ENCODE data around the gene SLC51A.
A peak's percentile ranks its signal among the peaks of the same experiment; 100 is the strongest.
"Not testable (repeated sequence)": the region's sequence is repeated elsewhere in the genome, so short reads cannot be mapped to it uniquely, and the experiment has no call there.

Gene SLC51A

DNA sequence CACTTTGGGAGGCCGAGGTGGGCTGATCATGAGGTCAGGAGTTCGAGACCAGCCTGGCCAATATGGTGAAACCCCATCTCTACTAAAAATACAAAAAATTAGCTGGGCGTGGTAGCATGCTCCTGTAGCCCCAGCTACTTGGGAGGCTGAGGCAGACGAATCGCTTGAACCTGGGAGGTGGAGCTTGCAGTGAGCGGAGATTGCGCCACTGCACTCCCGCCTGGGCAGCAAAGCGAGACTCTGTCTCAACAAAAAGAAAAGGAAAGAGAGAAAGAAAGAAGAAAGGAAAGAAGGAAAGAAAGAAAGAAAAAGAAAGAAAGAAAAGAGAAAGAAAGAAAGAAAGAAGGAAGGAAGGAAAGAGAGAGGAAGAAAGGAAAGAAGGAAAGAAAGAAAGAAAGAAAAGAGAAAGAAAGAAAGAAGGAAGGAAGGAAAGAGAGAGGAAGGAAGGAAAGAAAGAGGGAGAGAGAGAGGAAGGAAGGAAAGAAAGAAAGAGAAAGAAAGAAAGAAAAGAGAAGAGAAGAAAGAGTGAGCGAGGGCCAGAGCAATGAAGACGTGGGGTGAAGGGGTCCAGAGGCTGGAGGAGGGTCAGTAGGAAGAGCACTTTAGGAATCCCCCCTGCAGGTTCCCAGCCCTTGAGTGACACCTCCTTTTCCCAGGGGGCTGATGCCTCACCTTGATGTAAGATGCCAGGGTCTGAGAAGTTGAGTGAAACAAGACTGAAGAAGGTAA lies 6.2 kb upstream of the SLC51A start:
- in situ Hi-C loops (cut with MboI; ENCODE audit: low pct_unique_long_range_greater_than_20kb, low sequenced_read_pairs): loop anchor here (25.0 kb wide), 1 partner anchor 498 kb away; the partner anchor contains the start of gene MUC20
- not testable (repeated sequence) for DNase-seq

- in situ Hi-C loops (cut with MboI; ENCODE audit: low pct_unique_long_range_greater_than_20kb, low sequenced_read_pairs): loop anchor here (25.0 kb wide), 1 partner anchor 499 kb away; the partner anchor contains the start of gene MUC20
- DNase-seq: no peak
These were observed 5.4 kb upstream of the SLC51A start, which contains the start of gene ZDHHC19 for GRCh38 chr3:196210673-196211556. Gene ZDHHC19 (minus strand): TSS chr3:196211400. CDS start chr3:196211315, 85 bp downstream.

DNA sequence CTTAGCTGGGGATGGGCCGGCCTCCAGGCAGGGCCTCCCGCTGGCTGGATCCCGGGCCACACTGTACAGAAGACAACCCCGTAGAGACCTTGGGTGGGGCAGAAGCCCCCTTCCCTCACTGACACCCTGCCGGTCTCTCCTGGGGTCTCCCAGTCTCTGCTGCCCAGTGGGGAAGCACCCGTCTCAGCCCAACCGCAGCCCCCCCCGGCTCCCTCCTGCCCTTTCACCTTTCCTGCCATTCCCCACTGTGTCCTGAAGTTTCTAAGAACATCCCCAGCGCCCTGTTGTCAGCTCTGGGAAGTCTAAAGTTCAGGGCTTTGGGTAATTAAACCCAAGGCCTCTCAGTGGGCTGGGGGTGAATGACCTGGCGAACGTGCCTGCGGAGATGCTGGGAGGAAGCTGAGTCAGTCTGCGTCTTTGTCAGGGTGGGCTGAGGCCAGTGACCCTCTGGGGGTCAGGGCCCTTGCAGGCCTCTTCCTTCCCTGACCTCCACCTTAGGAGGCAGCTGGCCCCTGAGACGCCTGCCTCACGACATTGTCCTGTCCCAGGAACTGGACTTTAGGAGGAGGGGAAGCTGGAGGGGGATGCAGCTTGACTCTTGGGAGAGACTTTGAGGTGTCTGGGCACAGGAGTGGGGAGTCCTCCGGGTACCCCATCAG lies 1.4 kb upstream of the SLC51A start:
- in situ Hi-C loops (cut with MboI; ENCODE audit: low pct_unique_long_range_greater_than_20kb, low sequenced_read_pairs): loop anchor here (25.0 kb wide), 1 partner anchor 503 kb away; the partner anchor contains the start of gene MUC20
- no peak for DNase-seq

DNA sequence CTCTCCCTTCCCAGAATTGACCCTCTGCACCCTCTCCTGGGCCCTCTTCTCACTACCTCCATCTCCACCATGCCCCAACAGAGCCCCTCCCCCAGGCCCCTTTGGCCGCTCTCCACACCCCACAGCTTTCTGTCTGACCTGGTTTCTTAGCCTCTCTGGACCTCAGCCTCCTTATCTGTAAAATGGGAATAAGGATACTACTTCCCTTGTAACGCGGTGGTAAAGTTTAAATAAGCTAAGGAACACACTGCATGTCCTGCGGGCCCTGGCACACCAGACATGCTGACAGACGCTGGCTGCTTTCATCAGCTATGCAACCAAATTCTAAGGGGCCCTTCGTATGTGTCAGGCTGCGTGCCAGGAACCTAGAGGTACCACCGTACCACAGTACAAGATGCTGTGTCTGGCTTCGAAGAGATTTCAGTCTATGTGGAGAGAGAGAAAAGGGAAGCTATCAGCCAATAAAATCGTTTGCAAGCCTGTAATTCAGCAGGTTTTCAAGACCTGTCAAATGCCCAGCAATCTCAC lies 777 bp upstream of the SLC51A start:
- peak; percentile 37 for DNase-seq
- in situ Hi-C loops (cut with MboI; ENCODE audit: low pct_unique_long_range_greater_than_20kb, low sequenced_read_pairs): loop anchor here (25.0 kb wide), 1 partner anchor 503 kb away; the partner anchor contains the start of gene MUC20

GRCh38 chr3:196216681-196217211 lies 412 bp downstream of the SLC51A start:
- DNase-seq: no peak
- in situ Hi-C loops (cut with MboI; ENCODE audit: low pct_unique_long_range_greater_than_20kb, low sequenced_read_pairs): loop anchor here (25.0 kb wide), 1 partner anchor 504 kb away; the partner anchor contains the start of gene MUC20

- in situ Hi-C loops (cut with MboI; ENCODE audit: low pct_unique_long_range_greater_than_20kb, low sequenced_read_pairs): loop anchor here (25.0 kb wide), 1 partner anchor 505 kb away; the partner anchor contains the start of gene MUC20
- no peak for DNase-seq
These were observed 1.2 kb downstream of the SLC51A start for GRCh38 chr3:196217307-196218154.

DNA sequence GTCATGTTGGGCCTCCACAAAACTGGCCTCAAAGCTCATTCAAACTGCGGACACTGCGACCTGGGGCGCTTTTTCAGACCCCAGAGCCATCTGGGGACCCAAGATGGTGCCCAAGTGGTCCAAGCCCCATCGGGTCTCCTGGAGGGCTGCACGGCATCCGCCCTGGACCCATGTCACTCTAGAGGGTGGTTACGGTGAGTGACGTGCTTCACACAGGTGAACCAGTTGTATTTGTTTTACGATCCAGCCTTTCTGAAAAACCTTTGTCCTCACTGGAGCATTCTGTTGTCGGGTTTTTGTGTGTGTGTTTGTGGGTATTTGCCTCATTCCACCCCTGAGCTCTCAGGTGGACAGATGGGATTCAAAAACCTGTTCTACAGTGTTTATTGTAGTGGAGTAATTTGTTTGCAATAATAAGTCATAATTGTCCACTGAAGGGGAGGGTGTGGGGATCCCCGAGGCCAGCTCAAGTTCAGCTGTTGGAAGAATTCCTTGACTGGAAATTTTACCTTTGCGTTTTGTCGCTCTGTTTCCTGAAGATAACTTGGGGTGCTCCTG lies 1.9 kb downstream of the SLC51A start:
- DNase-seq: no peak
- in situ Hi-C loops (cut with MboI; ENCODE audit: low pct_unique_long_range_greater_than_20kb, low sequenced_read_pairs): loop anchor here (25.0 kb wide), 1 partner anchor 506 kb away; the partner anchor contains the start of gene MUC20

DNA sequence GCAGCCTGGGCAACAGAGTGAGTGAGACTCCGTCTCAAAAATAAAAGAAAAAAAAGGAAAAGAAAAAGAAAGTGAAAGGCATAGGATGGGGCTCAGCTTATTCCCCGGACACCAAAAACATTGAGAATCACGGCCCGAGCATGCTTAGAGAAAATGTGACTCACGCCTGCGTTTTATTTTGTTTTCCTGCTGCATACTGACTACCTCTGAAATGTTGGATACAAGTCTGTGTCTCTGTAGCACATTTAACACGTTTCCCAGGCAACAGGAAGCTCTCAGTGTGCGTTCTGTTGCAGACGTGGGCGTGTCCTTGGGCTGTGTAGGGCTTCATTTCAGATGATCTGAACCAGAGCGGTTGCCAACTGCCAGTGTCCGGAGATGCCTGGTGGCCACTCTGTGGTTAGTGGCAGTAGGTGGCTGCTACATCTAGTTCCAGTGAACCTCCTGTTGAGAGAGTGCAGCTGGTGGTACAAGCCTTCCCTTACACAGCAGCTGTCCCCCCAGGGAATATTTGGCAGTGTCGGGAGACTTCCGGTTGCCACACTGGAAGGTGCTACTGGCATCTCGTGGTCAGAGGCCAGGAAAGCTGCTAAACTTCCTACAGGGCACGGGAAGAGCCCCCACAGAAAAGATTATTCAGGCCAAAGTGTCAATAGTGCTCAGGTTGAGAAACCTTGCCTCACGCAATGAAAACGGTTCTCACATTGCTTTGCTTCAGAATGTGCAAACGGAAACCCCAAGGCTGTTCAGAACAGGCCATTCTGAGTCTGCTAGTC lies 3.0 kb downstream of the SLC51A start:
- in situ Hi-C loops (cut with MboI; ENCODE audit: low pct_unique_long_range_greater_than_20kb, low sequenced_read_pairs): loop anchor here (25.0 kb wide), 1 partner anchor 507 kb away; the partner anchor contains the start of gene MUC20
- DNase-seq: peak; percentile 86

DNA sequence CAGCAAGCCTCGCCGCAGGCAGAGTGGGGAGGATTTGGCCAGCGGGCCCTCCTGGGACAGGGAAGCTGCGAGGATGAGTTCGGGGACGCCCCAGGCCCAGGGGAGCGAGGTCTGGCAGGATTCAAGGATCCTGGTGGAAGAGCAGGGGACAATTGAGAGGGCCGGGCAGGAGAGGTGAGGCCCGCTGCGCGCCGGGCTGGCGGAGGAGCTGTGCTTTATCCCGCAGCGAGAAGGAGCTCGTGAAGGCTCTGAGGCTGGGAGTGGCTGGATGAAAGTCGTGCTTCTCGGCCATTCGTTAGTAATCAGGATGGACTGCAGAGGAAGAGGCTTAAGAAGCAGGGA lies 3.6 kb downstream of the SLC51A start:
- in situ Hi-C loops (cut with MboI; ENCODE audit: low pct_unique_long_range_greater_than_20kb, low sequenced_read_pairs): loop anchor here (25.0 kb wide), 1 partner anchor 508 kb away; the partner anchor contains the start of gene MUC20

GRCh38 chr3:196220587-196220986 lies 4.3 kb downstream of the SLC51A start:
- in situ Hi-C loops (cut with MboI; ENCODE audit: low pct_unique_long_range_greater_than_20kb, low sequenced_read_pairs): loop anchor here (25.0 kb wide), 1 partner anchor 508 kb away; the partner anchor contains the start of gene MUC20
- DNase-seq: peak; percentile 65

More for the DNA sequence above, 3.6 kb downstream of the SLC51A start:
- no peak for DNase-seq

DNA sequence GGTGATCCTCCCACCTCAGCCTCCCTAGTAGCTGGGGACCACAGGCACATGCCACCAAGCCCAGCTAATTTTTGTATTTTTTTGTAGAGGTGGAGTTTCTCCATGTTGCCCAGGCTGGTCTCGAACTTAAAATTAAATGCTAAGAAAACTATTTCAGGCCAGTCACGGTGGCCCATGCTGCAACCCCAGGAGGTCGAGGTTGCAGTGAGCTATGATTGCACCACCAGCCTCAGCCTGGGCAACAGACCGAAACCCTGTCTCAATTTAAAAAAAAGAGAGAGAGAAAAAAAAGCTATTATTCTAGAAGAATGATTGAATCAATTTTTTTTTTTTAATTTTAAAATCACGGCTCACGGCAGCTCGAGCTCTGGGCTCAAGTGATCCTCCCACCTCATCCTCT lies 4.7 kb downstream of the SLC51A start:
- DNase-seq: no peak
- in situ Hi-C loops (cut with MboI; ENCODE audit: low pct_unique_long_range_greater_than_20kb, low sequenced_read_pairs): loop anchor here (25.0 kb wide), 1 partner anchor 509 kb away; the partner anchor contains the start of gene MUC20

GRCh38 chr3:196222876-196223595 lies 6.7 kb downstream of the SLC51A start:
- no peak for DNase-seq
- in situ Hi-C loops (cut with MboI; ENCODE audit: low pct_unique_long_range_greater_than_20kb, low sequenced_read_pairs): loop anchor here (25.0 kb wide), 1 partner anchor 511 kb away; the partner anchor contains the start of gene MUC20

GRCh38 chr3:196225086-196225485 lies 8.8 kb downstream of the SLC51A start:
- DNase-seq: no peak
- in situ Hi-C loops (cut with MboI; ENCODE audit: low pct_unique_long_range_greater_than_20kb, low sequenced_read_pairs): no loop called here

- no peak for DNase-seq
- in situ Hi-C loops (cut with MboI; ENCODE audit: low pct_unique_long_range_greater_than_20kb, low sequenced_read_pairs): no loop called here
These were observed 9.5 kb downstream of the SLC51A start for GRCh38 chr3:196225763-196226364.

DNA sequence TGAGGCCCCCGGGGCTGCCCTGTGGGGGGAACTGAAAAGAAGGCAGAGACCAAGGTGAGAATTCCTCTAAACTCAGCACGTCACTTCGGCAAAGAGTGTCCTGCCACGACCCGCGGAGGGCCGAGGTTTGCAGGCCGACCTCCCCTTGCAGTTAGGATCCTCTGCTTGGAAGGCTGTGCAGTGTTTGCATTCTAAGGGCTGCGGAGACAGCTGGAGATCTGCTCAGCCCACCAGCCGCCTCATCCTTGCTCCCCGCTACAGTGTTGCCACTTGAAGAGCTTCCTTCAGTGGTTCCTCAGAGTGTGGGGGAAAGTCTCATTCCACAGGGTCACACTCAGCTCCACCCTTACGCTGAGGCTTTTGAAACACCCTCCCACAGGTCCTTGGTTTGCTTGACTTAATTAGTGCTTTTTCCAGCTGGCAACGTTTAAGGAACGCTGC lies 10.8 kb downstream of the SLC51A start:
- in situ Hi-C loops (cut with MboI; ENCODE audit: low pct_unique_long_range_greater_than_20kb, low sequenced_read_pairs): no loop called here
- no peak for DNase-seq
